WERI-Rb-1 (cell line): Measurements from ENCODE around the gene TAL2.

ENCODE experiments used
- DNase-seq: peaks from one replicate; pipeline ENCODE4 v3.0.0-alpha.2; 2020
- H3K27ac ChIP-seq: fragments of 250-450 bp; sonication (Bioruptor Pico); 2 replicates; pipeline ENCODE4 v1.5.1; 2020; ENCODE audit warnings: mild to moderate bottlenecking, moderate library complexity
- H3K27me3 ChIP-seq: fragments of 250-450 bp; sonication (Bioruptor Pico); 2 replicates; pipeline ENCODE4 v1.5.1; 2021; ENCODE audit warnings: mild to moderate bottlenecking, low read depth, moderate library complexity; ENCODE audit not compliant: insufficient read depth, severe bottlenecking
- H3K36me3 ChIP-seq: fragments of 250-450 bp; sonication (Bioruptor Pico); 2 replicates; pipeline ENCODE4 v1.5.1; 2020; ENCODE audit warnings: mild to moderate bottlenecking, moderate library complexity
- H3K4me3 ChIP-seq: 2 replicates; pipeline ENCODE4 v1.5.1; 2011; ENCODE audit warnings: low read depth, mild to moderate bottlenecking, control low read depth, low read length
- H3K9me3 ChIP-seq: fragments of 250-450 bp; sonication (Bioruptor Pico); 2 replicates; pipeline ENCODE4 v1.5.1; 2021; ENCODE audit warnings: mild to moderate bottlenecking, moderate library complexity; ENCODE audit not compliant: severe bottlenecking
- CTCF ChIP-seq: IDR thresholded peaks from 2 replicates; pipeline ENCODE4 v1.5.1; 2011; ENCODE audit warnings: low read depth, mild to moderate bottlenecking, control low read depth, inconsistent platforms, low read length

The TAL2 gene

GRCh38 chr9:105711867-105712266, 49.6 kb downstream of the TAL2 start:
- Histone ChIP-seq H3K27ac (no peak overlapping the region), H3K4me3 (no peak overlapping the region), H3K36me3 (peaks cover 28% of the 10 kb centered on the region), H3K27me3 (no peaks in the 10 kb centered on the region), H3K9me3 (no peaks in the 10 kb centered on the region)
- DNase-seq: no peak
- no peak for TF ChIP-seq CTCF

GRCh38 chr9:105712297-105712696, 50.0 kb downstream of the TAL2 start:
- peaks cover 26% of the 10 kb centered on the region for H3K36me3 ChIP-seq
- H3K9me3 ChIP-seq: no peaks in the 10 kb centered on the region
- H3K4me3 ChIP-seq: no peak overlapping the region
- TF ChIP-seq CTCF: no peak
- no peak overlapping the region for H3K27ac ChIP-seq
- no peaks in the 10 kb centered on the region for H3K27me3 ChIP-seq
- no peak for DNase-seq
